Body of pancreas (tissue), 4 donors: ENCODE results near the gene KCTD15.

Experiments used
- CTCF ChIP-seq, 7 experiments: fragments of 450-650 bp in 4 of 7; fragments of 200-600 bp in 3 of 7; sonication (generic) in 3 of 7; IDR thresholded peaks; one replicate each; pipeline ENCODE4 v1.5.1; 2016 to 2019; ENCODE audit warnings: antibody characterized with exemption in 7 of 7
- POLR2A ChIP-seq, 3 donors: fragments of 450-650 bp; IDR thresholded peaks; one replicate each; pipeline ENCODE4 v1.6.1; 2016; ENCODE audit warnings: antibody characterized with exemption in 3 of 3, mild to moderate bottlenecking in 2 of 3

- no peak for TF ChIP-seq POLR2A (IDR thresholded peaks at IDR 0.05)
- TF ChIP-seq CTCF (IDR thresholded peaks at IDR 0.05) = no peak
Observed at GRCh38 chr19:33862981-33863380, 66.3 kb downstream of the KCTD15 start.
